K562 (cell line): Measurements from ENCODE around the gene WDR46. TPM values are rescaled to one million over a fixed set of nuclear protein-coding genes. Genes with fewer than 3 reads are reported as not detected.

Source experiments
- AFF4 ChIP-seq: sonication (generic); formaldehyde crosslinking; IDR thresholded peaks from 2 replicates; pipeline ENCODE4 v1.8.0; 2023; ENCODE audit warnings: mild to moderate bottlenecking, missing genetic modification reagents
- CBFA2T3 ChIP-seq: fragments of 450-650 bp; IDR thresholded peaks from 2 replicates; pipeline ENCODE4 v1.6.1; 2017
- EHMT2 ChIP-seq: fragments of 450-650 bp; IDR thresholded peaks from 2 replicates; pipeline ENCODE4 v1.6.1; 2018; ENCODE audit warnings: antibody characterized with exemption
- ESRRB ChIP-seq: fragments of 250-450 bp; sonication (Bioruptor Pico); IDR thresholded peaks from 2 replicates; pipeline ENCODE4 v1.5.0; 2020; ENCODE audit warnings: mild to moderate bottlenecking, moderate library complexity, borderline replicate concordance
- KLF16 ChIP-seq: IDR thresholded peaks from 2 replicates; pipeline ENCODE4 v1.6.1; 2016; ENCODE audit warnings: antibody characterized with exemption
- MEF2A ChIP-seq: IDR thresholded peaks from 2 replicates; pipeline ENCODE4 v1.6.1; 2011; ENCODE audit warnings: low read depth, mild to moderate bottlenecking, low read length, moderate library complexity; ENCODE audit not compliant: control insufficient read depth
- MYNN ChIP-seq, 2 experiments: sonication (generic); formaldehyde crosslinking in 1 of 2; IDR thresholded peaks; 2 replicates each; pipeline versions ENCODE4 v1.5.0 to v1.6.1; 2016 to 2020; ENCODE audit warnings: antibody characterized with exemption in 1 of 2, missing genetic modification reagents in 1 of 2
- NFYB ChIP-seq: IDR thresholded peaks from 2 replicates; pipeline ENCODE4 v1.6.1; 2011; ENCODE audit warnings: mild to moderate bottlenecking, moderate library complexity; ENCODE audit not compliant: insufficient read length; ENCODE audit errors: extremely low read depth
- OTX1 ChIP-seq: fragments of 450-650 bp; formaldehyde crosslinking; IDR thresholded peaks from 2 replicates; pipeline ENCODE4 v1.4.0; 2022; ENCODE audit warnings: mild to moderate bottlenecking
- POLR2G ChIP-seq: fragments of 200-400 bp; formaldehyde crosslinking; IDR thresholded peaks from 2 replicates; pipeline ENCODE4 v1.6.1; 2017; ENCODE audit warnings: low read depth, mild to moderate bottlenecking, antibody characterized with exemption, low read length, moderate library complexity
- RBBP5 ChIP-seq: fragments of 200-600 bp; sonication (generic); IDR thresholded peaks from 2 replicates; pipeline ENCODE4 v1.6.1; 2012; ENCODE audit warnings: borderline replicate concordance, mild to moderate bottlenecking, low read length, control low read depth, inconsistent platforms; ENCODE audit not compliant: insufficient read depth, poor library complexity, severe bottlenecking
- RBM34 ChIP-seq: fragments of 200-400 bp; formaldehyde crosslinking; IDR thresholded peaks from 2 replicates; pipeline ENCODE4 v1.6.1; 2018; ENCODE audit warnings: low read length, borderline replicate concordance; ENCODE audit not compliant: insufficient read depth
- RFX7 ChIP-seq: fragments of 250-450 bp; sonication (Bioruptor Pico); IDR thresholded peaks from 2 replicates; pipeline ENCODE4 v1.5.1; 2021; ENCODE audit warnings: mild to moderate bottlenecking
- SAP30 ChIP-seq: fragments of 200-600 bp; sonication (generic); IDR thresholded peaks from 2 replicates; pipeline ENCODE4 v1.6.1; 2012; ENCODE audit warnings: borderline replicate concordance, low read depth, mild to moderate bottlenecking, moderate library complexity, low read length, control low read depth, inconsistent platforms; ENCODE audit not compliant: insufficient read depth, poor library complexity, severe bottlenecking
- SMAD3 ChIP-seq: fragments of 450-650 bp; formaldehyde crosslinking; conservative IDR thresholded peaks from 2 replicates; pipeline ENCODE4 v1.4.0; 2020; ENCODE audit warnings: mild to moderate bottlenecking
- TEAD2 ChIP-seq: fragments of 450-650 bp; IDR thresholded peaks from 2 replicates; pipeline ENCODE4 v1.6.1; 2016; ENCODE audit warnings: missing genetic modification characterization, control low read depth, missing compliant biosample characterization
- XRCC5 ChIP-seq: fragments of 200-400 bp; formaldehyde crosslinking; IDR thresholded peaks from 2 replicates; pipeline ENCODE4 v1.6.1; 2017; ENCODE audit warnings: low read depth, mild to moderate bottlenecking, low read length
- ZNF253 ChIP-seq: fragments of 250-450 bp; sonication (Bioruptor Pico); conservative IDR thresholded peaks from 2 replicates; pipeline ENCODE4 v1.6.1; 2021; ENCODE audit warnings: mild to moderate bottlenecking
- ZNF408 ChIP-seq: fragments of 250-450 bp; sonication (Bioruptor Pico); IDR thresholded peaks from 2 replicates; pipeline ENCODE4 v1.4.0; 2020; ENCODE audit warnings: low read depth, mild to moderate bottlenecking, moderate library complexity
- ZNF57 ChIP-seq: fragments of 450-650 bp; formaldehyde crosslinking; IDR thresholded peaks from 2 replicates; pipeline ENCODE4 v1.4.0; 2020; ENCODE audit warnings: mild to moderate bottlenecking, moderate library complexity
- polyA plus RNA-seq, 8 experiments: library from polyadenylated mRNA; depleted of rRNA in 4 of 8; stranded (reverse) in 5 of 8; unstranded in 3 of 8; fragments of >200 nt; fragmentation: Nextera tagmentation in 2 of 8; fragmentation: Illumina TruSeq in 1 of 8; extraction: Ambion mirVana in 2 of 8; extraction: Trizol in 1 of 8; gene quantifications; 2 replicates each; pipeline versions ENCODE4 v1.2.1 to v1.2.3, GENCODE V29; 2011 to 2014; ENCODE audit warnings: inconsistent platforms in 1 of 8, missing spikeins in 1 of 8
- total RNA-seq, 7 experiments: library from RNA; depleted of rRNA in 6 of 7; stranded (reverse); fragments of >200 nt in 6 of 7; fragmentation: Illumina TruSeq in 2 of 7; extraction: Trizol in 2 of 7; gene quantifications; 2 replicates each; pipeline versions ENCODE4 v1.2.1 to v1.2.3, GENCODE V29; 2011 to 2021; ENCODE audit warnings: low replicate concordance in 1 of 7
- TF ChIP-seq, protein P1 (sequence below): fragments of 450-650 bp; IDR thresholded peaks from 2 replicates; pipeline ENCODE4 v1.6.1; 2016
- TF ChIP-seq, protein P2 (sequence below): sonication (generic); formaldehyde crosslinking; IDR thresholded peaks from 2 replicates; pipeline ENCODE4 v1.8.0; 2022; ENCODE audit warnings: missing genetic modification reagents, mild to moderate bottlenecking, moderate library complexity, borderline replicate concordance

The WDR46 gene
- total and polyA plus RNA-seq, 9 of the 15 experiments (the other 6 are each of a cell fraction or from before 2014, with no cell fraction given): 8.9 to 146 (median 93.1) TPM

DNA sequence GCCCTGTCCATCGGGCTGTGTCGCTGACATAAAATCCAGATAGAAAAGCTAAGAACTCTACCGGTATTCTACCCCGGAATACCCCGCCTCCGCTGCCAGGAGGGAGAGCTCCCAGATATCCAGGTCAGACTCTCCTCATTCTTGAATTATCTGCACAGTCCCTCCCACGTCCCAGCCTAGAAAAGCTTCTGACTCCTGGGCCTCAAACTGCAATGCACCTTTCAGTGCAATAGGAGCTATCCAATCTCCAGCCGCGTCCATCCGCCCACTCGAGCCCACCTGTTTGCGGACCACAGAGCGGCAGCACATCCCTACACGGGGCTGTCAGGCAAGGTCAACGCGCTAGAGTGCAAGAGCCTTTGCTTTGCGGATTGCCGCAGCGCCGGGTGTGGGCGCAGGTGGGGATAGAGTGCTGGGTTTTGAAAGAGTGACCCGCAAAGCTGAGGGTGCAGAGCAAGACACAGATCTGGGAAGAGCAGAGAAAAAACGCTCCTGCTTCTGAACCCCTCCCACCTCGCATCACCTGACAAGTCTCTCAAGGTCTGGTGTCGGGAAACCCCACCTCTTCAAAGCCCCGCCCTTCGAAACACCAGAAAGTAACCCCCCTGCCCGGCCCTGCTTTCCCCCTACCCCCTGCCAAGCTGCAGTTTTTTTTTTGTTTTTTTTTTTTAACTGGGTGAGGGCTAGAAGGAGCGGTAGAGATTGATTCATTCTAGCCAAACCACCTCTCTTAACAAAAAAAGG lies 23.5 kb upstream of the WDR46 start (continued):
- no peak for TF ChIP-seq ESRRB (CRISPR knock-in tag)
- TF ChIP-seq ZNF253: no peak
- no peak for TF ChIP-seq OTX1 (CRISPR knock-in tag)
- TF ChIP-seq SMAD3 (CRISPR knock-in tag): no peak
- TF ChIP-seq ZNF408 (CRISPR knock-in tag): no peak
- peak; percentile 25; the same call in 1 of the 2 replicates for TF ChIP-seq CBFA2T3
- no peak for TF ChIP-seq EHMT2
- TF ChIP-seq SAP30: no peak
- no peak for TF ChIP-seq NFYB
- TF ChIP-seq, protein P1, sequence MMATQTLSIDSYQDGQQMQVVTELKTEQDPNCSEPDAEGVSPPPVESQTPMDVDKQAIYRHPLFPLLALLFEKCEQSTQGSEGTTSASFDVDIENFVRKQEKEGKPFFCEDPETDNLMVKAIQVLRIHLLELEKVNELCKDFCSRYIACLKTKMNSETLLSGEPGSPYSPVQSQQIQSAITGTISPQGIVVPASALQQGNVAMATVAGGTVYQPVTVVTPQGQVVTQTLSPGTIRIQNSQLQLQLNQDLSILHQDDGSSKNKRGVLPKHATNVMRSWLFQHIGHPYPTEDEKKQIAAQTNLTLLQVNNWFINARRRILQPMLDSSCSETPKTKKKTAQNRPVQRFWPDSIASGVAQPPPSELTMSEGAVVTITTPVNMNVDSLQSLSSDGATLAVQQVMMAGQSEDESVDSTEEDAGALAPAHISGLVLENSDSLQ: peak; percentile 82
- TF ChIP-seq, protein P2, sequence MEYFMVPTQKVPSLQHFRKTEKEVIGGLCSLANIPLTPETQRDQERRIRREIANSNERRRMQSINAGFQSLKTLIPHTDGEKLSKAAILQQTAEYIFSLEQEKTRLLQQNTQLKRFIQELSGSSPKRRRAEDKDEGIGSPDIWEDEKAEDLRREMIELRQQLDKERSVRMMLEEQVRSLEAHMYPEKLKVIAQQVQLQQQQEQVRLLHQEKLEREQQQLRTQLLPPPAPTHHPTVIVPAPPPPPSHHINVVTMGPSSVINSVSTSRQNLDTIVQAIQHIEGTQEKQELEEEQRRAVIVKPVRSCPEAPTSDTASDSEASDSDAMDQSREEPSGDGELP (CRISPR knock-in tag): peak; percentile 79
- no peak for TF ChIP-seq MYNN (IDR thresholded peaks at IDR 0.05)
- no peak for TF ChIP-seq MYNN (CRISPR knock-in tag; IDR thresholded peaks at IDR 0.05)
- TF ChIP-seq AFF4: no peak
- no peak for TF ChIP-seq RFX7 (CRISPR knock-in tag)
- no peak for TF ChIP-seq ZNF57
- TF ChIP-seq POLR2G: no peak
- no peak for TF ChIP-seq RBM34
- no peak for TF ChIP-seq TEAD2 (tag)
- TF ChIP-seq XRCC5: peak; percentile 66; the same call in 1 of the 2 replicates
- peak; percentile 58 for TF ChIP-seq RBBP5
- no peak; the same call in 1 of the 2 replicates for TF ChIP-seq KLF16
- no peak for TF ChIP-seq MEF2A
